Neural cell (in vitro differentiated cells): Measurements from ENCODE around the gene XYLT2. TPM values are rescaled to one million over a fixed set of nuclear protein-coding genes. Genes with fewer than 3 reads are reported as not detected.

Experiments used
- H2AFZ ChIP-seq: fragments of 200-600, 300-800 bp; sonication (generic), shearing (Covaris generic); 2 replicates; pipeline ENCODE4 v1.6.0; 2014; ENCODE audit warnings: low read depth, mild to moderate bottlenecking, antibody characterized with exemption, low read length, moderate library complexity
- H3F3A ChIP-seq: fragments of 200-600 bp; shearing (Covaris generic); 2 replicates; pipeline ENCODE4 v1.6.1; 2016; ENCODE audit warnings: mild to moderate bottlenecking, moderate library complexity, mixed read lengths, antibody characterized with exemption, low read length; ENCODE audit not compliant: insufficient read depth, poor library complexity, severe bottlenecking
- H3K27ac ChIP-seq: fragments of 200-600, 300-800 bp; sonication (generic), shearing (Covaris generic); 2 replicates; pipeline ENCODE4 v1.5.1; 2014; ENCODE audit warnings: mild to moderate bottlenecking, low read length, moderate library complexity
- H3K27me3 ChIP-seq: fragments of 300-800, 200-600 bp; sonication (generic), shearing (Covaris generic); 2 replicates; pipeline ENCODE4 v1.6.0; 2014; ENCODE audit warnings: mild to moderate bottlenecking, low read depth, low read length, moderate library complexity; ENCODE audit not compliant: insufficient read depth
- H3K36me3 ChIP-seq: fragments of 300-800, 200-600 bp; sonication (generic), shearing (Covaris generic); 2 replicates; pipeline ENCODE4 v1.5.1; 2014; ENCODE audit warnings: mild to moderate bottlenecking, antibody characterized with exemption, low read length, moderate library complexity; ENCODE audit not compliant: insufficient read depth
- H3K4me2 ChIP-seq: fragments of 300-800, 200-600 bp; sonication (generic), shearing (Covaris generic); 2 replicates; pipeline ENCODE4 v1.6.0; 2014; ENCODE audit warnings: mild to moderate bottlenecking, low read length
- H3K4me3 ChIP-seq: fragments of 300-800, 200-600 bp; sonication (generic), shearing (Covaris generic); 2 replicates; pipeline ENCODE4 v1.5.1; 2014; ENCODE audit warnings: mild to moderate bottlenecking, low read length, moderate library complexity
- H3K79me2 ChIP-seq: fragments of 200-600 bp; shearing (Covaris generic); replicated peaks from 2 replicates; pipeline ENCODE4 v1.6.0; 2014; ENCODE audit warnings: mild to moderate bottlenecking, low read length, moderate library complexity; ENCODE audit not compliant: insufficient read depth
- H3K9ac ChIP-seq: fragments of 300-800, 200-600 bp; sonication (generic), shearing (Covaris generic); 2 replicates; pipeline ENCODE4 v1.6.1; 2016; ENCODE audit warnings: mild to moderate bottlenecking, low read length, mixed read lengths
- H3K9me2 ChIP-seq: fragments of 200-600 bp; shearing (Covaris generic); 2 replicates; pipeline ENCODE4 v1.6.1; 2016; ENCODE audit warnings: mild to moderate bottlenecking, low read length, mixed read lengths; ENCODE audit not compliant: insufficient read depth
- H3K9me3 ChIP-seq: fragments of 200-600, 300-800 bp; sonication (generic), shearing (Covaris generic); 2 replicates; pipeline ENCODE4 v1.6.1; 2016; ENCODE audit warnings: mild to moderate bottlenecking, mixed run types, low read length, moderate library complexity, mixed read lengths
- H4K20me1 ChIP-seq: fragments of 200-600 bp; shearing (Covaris generic); 2 replicates; pipeline ENCODE4 v1.6.1; 2016; ENCODE audit warnings: mild to moderate bottlenecking, mixed run types; ENCODE audit not compliant: insufficient read depth
- EP300 ChIP-seq: fragments of 450-650 bp; conservative IDR thresholded peaks from 2 replicates; pipeline ENCODE4 v1.6.1; 2014; ENCODE audit warnings: antibody characterized with exemption, mild to moderate bottlenecking, moderate library complexity; ENCODE audit not compliant: poor library complexity, severe bottlenecking
- EZH2 ChIP-seq: fragments of 200-600, 300-800 bp; shearing (Covaris generic), sonication (generic); IDR thresholded peaks from 2 replicates; pipeline ENCODE4 v1.6.1; 2014; ENCODE audit warnings: antibody characterized with exemption, low read length, borderline replicate concordance, mild to moderate bottlenecking; ENCODE audit not compliant: insufficient read depth, poor library complexity, severe bottlenecking
- MXI1 ChIP-seq: fragments of 450-650 bp; conservative IDR thresholded peaks from 2 replicates; pipeline ENCODE4 v1.6.1; 2014; ENCODE audit warnings: antibody characterized with exemption, mild to moderate bottlenecking; ENCODE audit not compliant: poor library complexity, severe bottlenecking
- POLR2AphosphoS5 ChIP-seq: IDR thresholded peaks from 2 replicates; pipeline ENCODE4 v1.6.1; 2012
- RAD21 ChIP-seq: fragments of 450-650 bp; conservative IDR thresholded peaks from 2 replicates; pipeline ENCODE4 v1.6.1; 2014; ENCODE audit warnings: antibody characterized with exemption, mild to moderate bottlenecking, moderate library complexity
- SMC3 ChIP-seq: fragments of 450-650 bp; conservative IDR thresholded peaks from 2 replicates; pipeline ENCODE4 v1.6.1; 2014; ENCODE audit warnings: antibody characterized with exemption, mild to moderate bottlenecking, moderate library complexity; ENCODE audit not compliant: poor library complexity
- TAF1 ChIP-seq: IDR thresholded peaks from 2 replicates; pipeline ENCODE4 v1.6.1; 2012; ENCODE audit warnings: low read depth
- polyA plus RNA-seq: library from polyadenylated mRNA; depleted of rRNA; stranded (reverse); fragments of >200 nt; gene quantifications from 2 replicates; pipeline ENCODE4 v1.2.3, GENCODE V29; 2014
- TF ChIP-seq, protein P1 (sequence below): IDR thresholded peaks from 2 replicates; pipeline ENCODE4 v1.6.1; 2012; ENCODE audit warnings: borderline replicate concordance
- TF ChIP-seq, protein P2 (sequence below): fragments of 450-650 bp; IDR thresholded peaks from 2 replicates; pipeline ENCODE4 v1.5.1; 2014; ENCODE audit warnings: antibody characterized with exemption, mild to moderate bottlenecking, moderate library complexity; ENCODE audit not compliant: poor library complexity, severe bottlenecking

XYLT2 gene
- polyA plus RNA-seq, 1 donor from 2014 or later = 6.9 TPM

DNA sequence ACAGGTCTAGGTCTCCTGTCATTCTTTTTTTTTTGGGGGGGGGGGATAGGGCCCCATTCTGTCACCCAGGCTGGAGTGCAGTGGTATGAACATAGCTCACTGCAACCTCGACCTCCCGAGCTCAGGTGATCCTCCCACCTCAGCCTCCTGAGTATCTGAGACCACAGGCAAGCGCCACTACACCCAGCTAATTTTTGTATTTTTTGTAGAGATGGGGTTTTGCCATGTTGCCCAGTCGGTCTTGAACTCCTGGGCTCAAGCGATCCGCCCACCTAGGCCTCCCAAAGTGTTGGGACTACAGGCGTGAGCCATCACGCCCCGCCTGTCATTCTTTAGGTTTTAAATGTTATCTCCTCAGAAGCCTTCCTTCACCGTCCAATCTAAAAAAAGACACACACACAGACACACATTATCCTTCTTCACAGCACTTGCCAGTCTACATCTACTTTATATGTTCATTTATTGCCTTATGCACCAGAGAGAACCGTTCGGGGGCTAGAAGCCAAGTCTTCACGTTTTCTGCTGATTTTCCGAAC is 26.4 kb downstream of the XYLT2 start:
- H3K4me3 ChIP-seq = peak overlapping the region; percentile 76
- H3K27ac ChIP-seq = peak overlapping the region; percentile 93
- no peaks in the 10 kb centered on the region for H3F3A ChIP-seq
- H3K9ac ChIP-seq = peak overlapping the region; percentile 89
- no peaks in the 10 kb centered on the region for H3K9me3 ChIP-seq
- no peaks in the 10 kb centered on the region for H3K27me3 ChIP-seq
- H3K9me2 ChIP-seq = no peaks in the 10 kb centered on the region
- H2AFZ ChIP-seq = peak overlapping the region; percentile 62
- H3K4me2 ChIP-seq = peak overlapping the region; percentile 82
- TF ChIP-seq, protein P1, sequence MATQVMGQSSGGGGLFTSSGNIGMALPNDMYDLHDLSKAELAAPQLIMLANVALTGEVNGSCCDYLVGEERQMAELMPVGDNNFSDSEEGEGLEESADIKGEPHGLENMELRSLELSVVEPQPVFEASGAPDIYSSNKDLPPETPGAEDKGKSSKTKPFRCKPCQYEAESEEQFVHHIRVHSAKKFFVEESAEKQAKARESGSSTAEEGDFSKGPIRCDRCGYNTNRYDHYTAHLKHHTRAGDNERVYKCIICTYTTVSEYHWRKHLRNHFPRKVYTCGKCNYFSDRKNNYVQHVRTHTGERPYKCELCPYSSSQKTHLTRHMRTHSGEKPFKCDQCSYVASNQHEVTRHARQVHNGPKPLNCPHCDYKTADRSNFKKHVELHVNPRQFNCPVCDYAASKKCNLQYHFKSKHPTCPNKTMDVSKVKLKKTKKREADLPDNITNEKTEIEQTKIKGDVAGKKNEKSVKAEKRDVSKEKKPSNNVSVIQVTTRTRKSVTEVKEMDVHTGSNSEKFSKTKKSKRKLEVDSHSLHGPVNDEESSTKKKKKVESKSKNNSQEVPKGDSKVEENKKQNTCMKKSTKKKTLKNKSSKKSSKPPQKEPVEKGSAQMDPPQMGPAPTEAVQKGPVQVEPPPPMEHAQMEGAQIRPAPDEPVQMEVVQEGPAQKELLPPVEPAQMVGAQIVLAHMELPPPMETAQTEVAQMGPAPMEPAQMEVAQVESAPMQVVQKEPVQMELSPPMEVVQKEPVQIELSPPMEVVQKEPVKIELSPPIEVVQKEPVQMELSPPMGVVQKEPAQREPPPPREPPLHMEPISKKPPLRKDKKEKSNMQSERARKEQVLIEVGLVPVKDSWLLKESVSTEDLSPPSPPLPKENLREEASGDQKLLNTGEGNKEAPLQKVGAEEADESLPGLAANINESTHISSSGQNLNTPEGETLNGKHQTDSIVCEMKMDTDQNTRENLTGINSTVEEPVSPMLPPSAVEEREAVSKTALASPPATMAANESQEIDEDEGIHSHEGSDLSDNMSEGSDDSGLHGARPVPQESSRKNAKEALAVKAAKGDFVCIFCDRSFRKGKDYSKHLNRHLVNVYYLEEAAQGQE = no peak
- TF ChIP-seq, protein P2, sequence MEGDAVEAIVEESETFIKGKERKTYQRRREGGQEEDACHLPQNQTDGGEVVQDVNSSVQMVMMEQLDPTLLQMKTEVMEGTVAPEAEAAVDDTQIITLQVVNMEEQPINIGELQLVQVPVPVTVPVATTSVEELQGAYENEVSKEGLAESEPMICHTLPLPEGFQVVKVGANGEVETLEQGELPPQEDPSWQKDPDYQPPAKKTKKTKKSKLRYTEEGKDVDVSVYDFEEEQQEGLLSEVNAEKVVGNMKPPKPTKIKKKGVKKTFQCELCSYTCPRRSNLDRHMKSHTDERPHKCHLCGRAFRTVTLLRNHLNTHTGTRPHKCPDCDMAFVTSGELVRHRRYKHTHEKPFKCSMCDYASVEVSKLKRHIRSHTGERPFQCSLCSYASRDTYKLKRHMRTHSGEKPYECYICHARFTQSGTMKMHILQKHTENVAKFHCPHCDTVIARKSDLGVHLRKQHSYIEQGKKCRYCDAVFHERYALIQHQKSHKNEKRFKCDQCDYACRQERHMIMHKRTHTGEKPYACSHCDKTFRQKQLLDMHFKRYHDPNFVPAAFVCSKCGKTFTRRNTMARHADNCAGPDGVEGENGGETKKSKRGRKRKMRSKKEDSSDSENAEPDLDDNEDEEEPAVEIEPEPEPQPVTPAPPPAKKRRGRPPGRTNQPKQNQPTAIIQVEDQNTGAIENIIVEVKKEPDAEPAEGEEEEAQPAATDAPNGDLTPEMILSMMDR = no peak
- no peak for TF ChIP-seq SMC3
- no peak for TF ChIP-seq TAF1
- no peak for TF ChIP-seq MXI1
- TF ChIP-seq EP300 = no peak
- no peak for TF ChIP-seq EZH2
- TF ChIP-seq POLR2AphosphoS5 = no peak
- no peak for TF ChIP-seq RAD21
- no peaks in the 10 kb centered on the region for H4K20me1 ChIP-seq
- no peaks in the 10 kb centered on the region for H3K36me3 ChIP-seq
- H3K79me2 ChIP-seq = peaks cover 17% of the 10 kb centered on the region

DNA sequence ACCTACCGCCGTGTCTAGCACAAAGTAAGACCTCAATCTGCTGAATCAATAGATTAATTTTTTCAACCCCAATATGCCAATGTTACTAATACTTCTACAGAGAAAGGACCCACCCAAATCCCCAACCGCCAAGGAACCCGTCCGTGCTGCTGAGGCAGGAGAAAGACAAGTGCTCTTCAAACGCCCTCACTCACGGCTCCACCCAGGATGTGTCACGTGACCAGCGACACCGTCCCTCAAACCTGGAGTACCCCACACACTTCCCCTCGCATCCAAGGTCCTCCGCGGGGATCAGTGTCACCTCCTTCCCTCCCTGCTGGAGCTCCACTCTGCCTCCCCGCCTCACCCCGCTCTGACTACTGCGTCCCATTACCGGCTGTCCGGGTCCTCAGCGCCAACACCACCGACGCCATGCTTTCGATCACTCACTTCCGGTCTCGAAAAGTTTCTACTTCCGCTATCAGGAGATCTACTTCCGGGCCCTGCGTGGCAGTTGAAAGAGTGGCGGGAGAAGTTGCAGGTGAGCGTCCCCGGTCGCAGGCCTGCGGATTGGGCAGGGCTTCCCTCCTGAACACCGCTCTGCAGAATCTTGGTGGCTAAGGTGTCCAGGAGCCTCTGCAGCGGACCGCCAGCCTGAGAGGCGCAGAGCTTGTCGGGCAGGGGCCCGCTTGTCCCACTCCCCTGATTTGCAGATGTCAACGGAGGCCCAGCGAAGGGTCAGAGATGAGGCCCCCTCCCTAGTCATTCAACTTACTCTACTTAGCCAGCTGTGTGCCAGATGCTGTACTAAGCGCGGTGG is 27.0 kb downstream of the XYLT2 start, which contains the start of the genes EME1 and MRPL27:
Gene EME1 (plus strand): TSS at position 472 of the 799 bp plus-strand sequence. CDS start 1,980 bp downstream, outside the sequence.
Gene MRPL27 (minus strand): TSS at position 427 of the 799 bp plus-strand sequence. CDS start 14 bp downstream, at position 413.
- Histone ChIP-seq H3K27ac (peak within 1 kb of the TSS; percentile 93), H3K9ac (peak within 1 kb of the TSS; percentile 89), H2AFZ (peak within 1 kb of the TSS; percentile 62), H3K27me3 (no peaks in the 10 kb centered on the region), H3K36me3 (no peaks in the 10 kb centered on the region), H3F3A (no peaks in the 10 kb centered on the region), H3K9me2 (no peaks in the 10 kb centered on the region), H3K4me3 (peak within 1 kb of the TSS; percentile 76), H3K79me2 (peaks cover 17% of the 10 kb centered on the region), H3K9me3 (no peaks in the 10 kb centered on the region), H3K4me2 (peak within 1 kb of the TSS; percentile 82), H4K20me1 (no peaks in the 10 kb centered on the region)
- TF ChIP-seq, protein P2 = peak; percentile 22
- peak; percentile 73 for TF ChIP-seq TAF1
- peak; percentile 61 for TF ChIP-seq EP300
- peak; percentile 31 for TF ChIP-seq SMC3
- TF ChIP-seq RAD21 = peak; percentile 31
- no peak for TF ChIP-seq EZH2
- TF ChIP-seq, protein P1 = peak; percentile 90
- peak; percentile 97 for TF ChIP-seq POLR2AphosphoS5
- peak; percentile 99 for TF ChIP-seq MXI1
